Measurements from ENCODE around the gene SNPH.

DNA sequence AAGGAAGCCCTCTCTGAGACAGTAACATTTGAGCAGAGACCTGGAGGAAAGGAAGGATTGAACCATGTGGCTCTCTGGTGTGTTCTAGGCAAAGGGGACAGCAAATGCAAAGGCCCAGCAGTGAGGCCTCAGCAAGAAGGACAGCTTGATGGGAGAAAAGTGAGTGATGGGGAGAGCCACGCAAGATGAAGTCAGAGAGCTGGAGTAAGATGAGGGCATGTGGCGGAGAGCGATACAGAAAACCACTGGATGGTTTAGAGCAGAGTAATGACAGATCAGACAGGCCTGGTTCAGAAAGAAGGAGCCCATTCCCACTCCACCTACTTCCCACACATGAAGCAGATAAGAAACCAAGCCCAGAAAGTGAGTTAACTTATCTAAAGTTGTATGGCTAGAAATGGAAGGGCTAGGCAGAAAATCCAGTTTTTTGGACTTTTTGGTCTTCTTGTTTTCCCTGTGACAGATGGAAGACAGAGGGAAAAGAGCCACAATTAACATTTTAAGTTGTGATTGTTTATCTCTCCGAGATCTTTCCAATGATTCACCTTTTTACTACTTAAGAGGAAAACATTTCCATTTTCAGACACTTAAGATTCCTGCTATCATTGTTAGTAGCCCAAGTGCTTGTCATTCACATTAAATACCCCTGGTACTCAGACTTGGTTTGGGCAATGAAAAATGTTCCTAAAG is 723 bp upstream of the SNPH start:
- TF ChIP-seq POLR2A (IDR thresholded peaks at IDR 0.05) = no peak
- TF ChIP-seq, protein P1, sequence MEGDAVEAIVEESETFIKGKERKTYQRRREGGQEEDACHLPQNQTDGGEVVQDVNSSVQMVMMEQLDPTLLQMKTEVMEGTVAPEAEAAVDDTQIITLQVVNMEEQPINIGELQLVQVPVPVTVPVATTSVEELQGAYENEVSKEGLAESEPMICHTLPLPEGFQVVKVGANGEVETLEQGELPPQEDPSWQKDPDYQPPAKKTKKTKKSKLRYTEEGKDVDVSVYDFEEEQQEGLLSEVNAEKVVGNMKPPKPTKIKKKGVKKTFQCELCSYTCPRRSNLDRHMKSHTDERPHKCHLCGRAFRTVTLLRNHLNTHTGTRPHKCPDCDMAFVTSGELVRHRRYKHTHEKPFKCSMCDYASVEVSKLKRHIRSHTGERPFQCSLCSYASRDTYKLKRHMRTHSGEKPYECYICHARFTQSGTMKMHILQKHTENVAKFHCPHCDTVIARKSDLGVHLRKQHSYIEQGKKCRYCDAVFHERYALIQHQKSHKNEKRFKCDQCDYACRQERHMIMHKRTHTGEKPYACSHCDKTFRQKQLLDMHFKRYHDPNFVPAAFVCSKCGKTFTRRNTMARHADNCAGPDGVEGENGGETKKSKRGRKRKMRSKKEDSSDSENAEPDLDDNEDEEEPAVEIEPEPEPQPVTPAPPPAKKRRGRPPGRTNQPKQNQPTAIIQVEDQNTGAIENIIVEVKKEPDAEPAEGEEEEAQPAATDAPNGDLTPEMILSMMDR (IDR thresholded peaks at IDR 0.05) = no peak
